HG02798 (cell line): ENCODE data around the gene PRDM16.
"Not testable (repeated sequence)": the region's sequence is repeated elsewhere in the genome, so short reads cannot be mapped to it uniquely, and the experiment has no call there.

Source experiments
- ATAC-seq: cut with Tn5 transposase; IDR thresholded peaks from one replicate; pipeline ENCODE4 v1.9.1; 2021; ENCODE audit warnings: mild to moderate bottlenecking; ENCODE audit not compliant: unreplicated experiment, poor library complexity

Gene PRDM16

DNA sequence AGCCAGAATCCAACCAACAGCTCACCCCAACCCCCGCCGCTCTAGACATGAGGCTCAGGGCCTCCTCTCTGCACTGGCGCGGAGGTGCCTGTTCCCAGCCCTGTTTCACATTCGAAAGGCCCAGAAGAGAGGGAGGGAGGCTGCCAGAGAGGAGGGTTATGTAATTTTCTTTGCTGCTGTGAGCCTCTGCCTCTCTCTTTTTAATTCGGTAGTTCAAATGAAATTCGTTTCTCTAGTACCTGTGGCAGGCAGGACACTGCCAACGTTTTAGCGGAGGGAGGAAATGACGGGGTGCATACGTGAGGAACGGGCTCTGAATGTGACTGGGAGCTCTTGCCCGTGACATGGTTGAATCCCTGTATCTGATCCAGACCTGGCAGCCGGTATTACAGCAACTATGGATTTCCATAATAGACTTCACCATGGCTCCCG lies 9.4 kb downstream of the PRDM16 start:
- no peak for ATAC-seq

DNA sequence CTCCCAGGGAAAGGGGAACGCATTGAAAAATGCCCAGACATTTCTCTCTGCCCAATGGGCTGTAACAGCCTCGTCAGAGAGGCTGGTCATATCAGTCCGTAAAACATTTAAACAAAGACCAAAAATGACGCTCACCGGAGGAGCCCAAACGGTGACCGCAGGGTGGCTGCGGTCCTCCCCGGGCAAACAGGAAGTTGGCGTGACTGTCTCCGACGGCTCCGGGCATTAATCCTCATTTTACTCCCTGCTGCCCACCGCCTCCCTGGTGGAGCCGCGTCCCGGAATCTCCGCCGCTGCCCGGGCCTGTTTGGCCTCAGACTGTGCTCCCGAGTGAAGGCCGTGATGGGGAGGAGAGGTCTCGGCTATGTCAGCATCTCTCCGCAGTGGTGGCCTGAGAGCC lies 9.9 kb downstream of the PRDM16 start:
- ATAC-seq = no peak

DNA sequence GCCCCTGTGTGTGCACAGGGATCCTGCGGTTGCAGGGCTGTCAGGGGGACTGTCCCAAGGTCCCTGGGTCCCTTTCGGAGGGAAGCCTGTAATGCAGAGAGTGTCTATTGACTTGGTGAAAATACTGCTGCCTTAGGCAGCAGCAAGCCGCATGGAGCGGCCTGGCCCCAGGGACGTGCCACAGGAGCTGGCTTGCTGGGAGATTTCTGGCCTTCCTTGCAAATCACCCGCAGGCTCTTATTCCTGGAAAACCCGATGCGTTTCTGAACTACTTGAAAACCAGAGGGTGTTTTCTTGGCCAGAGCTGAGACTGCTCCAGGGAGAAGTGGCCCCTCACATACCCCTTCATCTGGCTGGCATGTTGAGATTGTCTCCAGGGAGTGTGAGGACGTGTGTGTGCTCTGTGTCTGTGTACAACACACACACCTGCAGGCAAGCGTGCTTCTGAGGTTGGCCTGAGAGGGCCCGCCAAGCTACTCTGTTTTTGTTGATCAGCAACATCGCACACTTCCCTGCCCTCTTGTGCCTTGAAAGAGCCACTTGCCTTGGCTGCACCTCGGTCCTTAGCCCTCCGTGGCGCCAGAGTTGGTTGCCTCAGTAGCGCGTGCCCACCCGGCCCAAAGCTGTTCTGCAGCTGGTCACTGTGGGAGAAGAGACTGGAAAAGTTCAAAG lies 10.5 kb downstream of the PRDM16 start:
- ATAC-seq = no peak

DNA sequence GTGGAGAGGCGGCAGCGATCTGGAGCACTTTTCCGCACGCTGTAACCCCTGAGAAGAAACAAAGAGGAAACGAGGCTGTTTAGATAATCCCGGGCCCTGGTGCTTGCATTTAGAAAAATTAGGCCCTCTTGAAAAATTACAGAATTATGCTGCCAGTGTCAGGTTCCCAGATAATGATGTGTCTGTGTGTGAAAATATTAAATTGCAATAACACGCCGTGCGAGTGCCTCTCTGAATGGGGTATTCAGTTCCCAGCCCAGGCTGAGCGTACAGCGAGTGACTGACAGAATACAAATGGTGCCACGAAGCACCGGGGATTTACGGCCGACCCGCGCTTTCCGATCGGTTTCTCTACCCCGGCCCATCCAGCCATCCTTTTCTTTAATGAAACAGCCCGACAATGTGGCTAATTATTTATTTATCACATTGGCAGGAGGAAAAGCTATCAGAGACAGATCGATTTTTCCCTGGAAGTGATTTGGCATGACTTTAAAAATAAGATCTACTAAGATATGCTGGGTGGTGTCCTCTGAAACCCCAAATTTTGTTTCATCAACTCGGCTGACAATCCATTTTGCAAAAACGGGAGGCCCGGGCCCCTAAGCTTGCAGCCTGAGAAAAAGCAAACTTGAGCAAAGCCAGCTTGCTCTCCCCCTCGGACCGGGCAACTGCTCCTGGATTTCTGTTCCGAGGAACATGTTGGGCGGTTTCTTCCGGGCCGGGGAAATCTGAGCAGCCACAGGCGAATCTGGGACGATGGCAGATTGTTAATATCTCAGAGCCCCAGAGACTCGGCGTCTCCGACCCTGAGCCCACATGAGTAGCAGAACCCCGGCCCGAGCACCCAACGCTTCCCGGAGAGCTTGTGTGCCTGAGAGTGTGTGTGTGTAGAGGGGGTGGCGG lies 11.3 kb downstream of the PRDM16 start:
- ATAC-seq = no peak

DNA sequence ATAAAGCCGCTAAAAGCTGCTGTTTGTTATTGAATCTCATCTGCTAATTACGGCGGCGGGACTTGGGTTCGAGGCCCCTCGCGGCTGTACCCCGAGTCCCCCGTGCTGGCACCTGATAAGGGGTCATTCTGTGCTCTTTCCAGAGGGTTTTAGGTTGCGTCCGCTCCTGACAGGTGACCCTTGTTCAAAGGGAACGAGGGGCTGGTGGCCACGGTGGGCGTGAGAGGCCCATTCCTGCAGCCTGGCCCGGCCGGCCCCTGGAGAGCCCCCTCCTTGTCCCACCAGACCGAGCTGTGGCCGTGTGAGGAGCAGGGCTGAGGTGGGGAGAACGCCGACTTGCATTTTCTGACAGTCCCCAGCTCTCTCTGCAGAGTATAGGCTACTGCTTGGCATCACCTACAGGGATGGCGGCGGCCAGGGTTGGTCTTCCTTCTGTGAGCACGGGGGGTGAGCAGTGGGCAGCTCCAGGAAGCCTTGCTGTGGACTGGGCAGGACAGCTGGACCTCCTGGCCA lies 12.2 kb downstream of the PRDM16 start:
- ATAC-seq = no peak

DNA sequence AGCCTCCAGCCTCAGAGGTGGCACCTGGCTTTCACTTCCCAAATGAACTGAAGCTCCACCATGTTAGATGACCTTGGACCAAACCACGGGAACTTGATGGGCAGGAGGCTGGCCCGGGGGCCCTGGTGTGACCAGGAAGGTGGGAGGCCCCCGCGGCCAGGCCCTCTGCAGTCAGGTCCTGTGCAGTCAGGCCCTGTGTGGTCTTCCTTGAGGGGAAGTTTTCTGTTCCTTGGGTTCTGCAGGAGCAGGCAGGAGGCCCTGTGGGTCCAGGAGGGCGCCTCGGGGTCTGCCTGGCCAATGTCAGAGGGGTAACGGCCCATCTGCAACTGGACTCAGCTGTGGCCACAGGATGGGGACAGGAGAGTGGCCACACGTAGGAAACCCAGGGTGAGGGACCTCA lies 13.0 kb downstream of the PRDM16 start:
- ATAC-seq = no peak

DNA sequence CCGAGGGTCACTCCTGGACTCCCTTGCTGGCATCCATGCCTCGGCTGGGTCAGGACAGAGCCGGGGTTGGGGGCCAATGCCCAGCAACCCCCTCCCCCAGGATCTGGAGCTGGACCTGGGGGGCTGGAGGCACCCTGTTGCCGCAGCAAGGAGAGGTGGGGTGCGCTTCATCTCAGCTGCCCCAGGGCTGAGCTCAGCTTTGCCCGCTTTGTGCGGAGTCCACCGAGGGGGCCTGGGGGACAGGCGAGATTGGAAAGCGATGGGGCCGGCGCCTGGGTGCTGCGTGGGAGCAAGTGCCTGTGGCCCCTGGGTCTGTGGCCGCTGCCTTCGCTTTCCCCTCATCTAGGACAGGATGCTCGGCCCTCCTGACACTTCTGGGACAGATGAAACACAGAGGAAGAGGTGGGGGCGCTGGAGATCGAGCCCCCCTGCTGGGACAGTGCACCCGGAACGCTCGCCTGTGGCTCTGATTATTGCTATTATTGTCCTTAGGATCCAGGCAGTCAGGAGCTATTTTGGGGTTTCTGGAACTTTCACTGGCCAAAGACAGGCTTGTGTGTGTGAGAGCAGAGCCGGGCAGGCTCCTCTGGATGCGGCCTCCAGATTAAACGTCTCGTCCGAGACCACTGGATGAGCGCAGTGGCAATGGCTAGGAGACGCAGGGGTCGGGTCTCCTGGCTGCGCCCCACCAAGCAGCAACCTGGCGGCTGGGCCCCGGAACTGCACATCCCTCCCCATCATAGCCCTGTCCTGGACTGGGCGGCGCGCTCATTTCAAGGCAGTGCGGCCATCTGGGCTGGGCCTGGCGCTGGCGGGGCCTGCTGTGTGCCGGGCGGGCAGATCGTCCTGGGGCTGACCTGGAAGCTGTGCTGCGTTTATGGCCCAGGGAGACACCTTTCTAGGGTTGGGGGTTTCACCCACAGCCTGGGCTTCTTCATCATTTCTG lies 13.8 kb downstream of the PRDM16 start:
- ATAC-seq = no peak

DNA sequence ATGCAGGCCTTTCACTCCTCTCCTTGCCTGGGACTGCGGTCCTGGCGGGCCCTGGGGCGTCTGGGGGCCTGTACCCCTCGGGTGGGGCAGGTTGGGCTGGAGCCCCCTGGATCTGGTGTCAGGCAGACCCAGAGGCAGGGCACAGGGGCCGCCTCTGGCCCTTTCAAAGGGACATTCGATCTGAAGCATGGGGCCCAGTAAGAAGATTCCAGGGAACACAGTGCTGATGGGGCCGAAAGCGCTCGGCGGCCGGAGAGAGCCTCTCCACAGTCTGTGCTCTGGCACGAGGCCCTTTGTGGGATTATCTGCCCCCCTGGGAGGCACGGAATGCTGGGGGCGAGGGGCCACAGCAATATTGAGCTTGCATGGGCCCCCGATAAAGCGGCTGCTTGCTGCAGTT lies 15.2 kb downstream of the PRDM16 start:
- ATAC-seq = no peak

DNA sequence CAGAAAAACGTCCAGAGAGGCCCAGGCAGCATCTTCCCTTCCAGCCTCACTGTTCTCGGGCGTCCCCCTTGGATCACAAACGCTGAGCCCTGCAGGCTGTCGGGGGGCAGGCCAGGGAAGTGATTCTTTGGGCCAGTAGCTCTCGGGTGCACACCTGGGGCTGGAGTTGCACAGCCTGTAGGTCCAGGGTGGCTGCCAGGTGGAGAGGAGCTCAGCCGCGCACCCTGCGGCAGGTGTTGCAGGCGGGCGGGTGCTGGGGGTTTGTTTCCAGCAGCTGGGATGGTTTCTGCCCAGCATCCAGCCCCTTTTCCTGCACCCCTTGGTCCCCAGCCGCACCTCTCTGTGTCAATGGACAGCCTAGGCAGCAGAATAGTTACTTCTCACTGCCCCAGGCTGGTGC lies 15.7 kb downstream of the PRDM16 start:
- ATAC-seq = no peak

DNA sequence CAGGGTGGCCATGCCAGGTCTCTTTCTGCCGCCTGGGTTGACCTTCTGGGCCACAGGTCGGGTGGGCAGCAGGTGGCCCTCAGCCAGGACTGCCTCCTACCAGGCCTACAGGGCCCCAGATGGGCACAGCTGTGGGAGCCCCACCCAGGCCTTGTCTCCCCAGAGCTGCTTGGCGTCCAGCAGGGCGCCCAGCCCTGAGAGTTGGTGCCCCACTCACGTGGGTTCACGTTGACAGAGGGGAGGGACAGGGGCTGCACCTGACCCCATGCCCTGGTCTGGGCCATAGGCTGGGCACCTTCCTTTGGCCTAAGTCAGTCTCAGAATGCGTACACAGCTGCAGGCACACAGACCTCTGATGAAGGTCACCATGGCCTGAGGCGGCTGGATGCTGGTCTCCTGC lies 16.7 kb downstream of the PRDM16 start:
- ATAC-seq = no peak

DNA sequence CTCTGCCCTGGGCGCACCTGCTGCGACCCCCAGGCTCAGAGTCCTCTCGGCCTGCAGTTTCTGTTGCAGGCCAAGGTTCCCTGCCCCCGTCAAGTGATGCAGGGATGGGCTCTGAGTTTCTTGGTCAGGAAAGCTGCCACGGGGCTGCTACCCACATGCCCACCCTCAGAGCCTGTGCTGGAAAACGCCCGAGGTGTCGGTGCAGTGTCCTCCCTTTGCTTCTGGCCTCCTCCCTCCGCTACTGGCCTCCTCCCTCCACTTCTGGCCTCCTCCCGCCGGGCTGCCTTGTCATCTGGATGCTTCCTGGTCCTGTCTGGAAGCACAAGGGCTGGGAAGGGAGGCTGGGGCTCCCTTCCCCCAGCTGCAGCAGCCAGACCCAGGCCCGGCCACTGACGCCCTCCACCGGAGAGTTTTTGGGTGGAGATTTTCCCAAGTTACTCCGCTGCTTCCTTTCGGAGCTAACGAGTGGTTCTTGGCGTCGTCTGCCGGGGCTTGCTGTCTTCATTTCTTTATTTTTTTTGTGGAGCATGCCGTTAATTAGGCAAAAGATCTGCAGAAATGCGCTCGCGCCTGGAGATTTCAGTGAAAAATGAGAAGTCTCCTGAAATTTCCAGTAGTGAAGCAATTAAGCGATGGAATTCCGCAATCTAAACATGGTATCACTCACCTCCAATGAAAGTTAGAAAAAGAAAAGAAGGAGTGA lies 17.4 kb downstream of the PRDM16 start:
- ATAC-seq = no peak

DNA sequence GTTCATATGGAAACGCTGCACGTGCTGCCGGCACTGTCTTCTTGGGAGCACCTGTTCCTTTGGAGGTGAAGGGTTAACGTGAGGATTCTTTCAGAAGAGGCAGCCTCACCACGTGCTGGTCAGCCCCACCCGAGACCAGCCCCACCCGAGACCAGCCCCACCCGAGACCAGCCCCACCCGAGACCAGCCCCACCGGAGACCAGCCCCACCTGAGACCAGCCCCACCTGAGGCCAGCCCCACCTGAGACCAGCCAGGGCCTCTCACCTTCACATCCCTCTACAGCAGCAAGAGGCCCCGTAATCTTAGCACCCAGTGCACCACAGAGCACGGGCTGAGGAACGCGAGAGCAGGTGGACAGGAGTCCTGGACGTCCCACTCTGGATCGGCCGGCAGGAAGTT lies 18.0 kb downstream of the PRDM16 start:
- ATAC-seq = no peak

DNA sequence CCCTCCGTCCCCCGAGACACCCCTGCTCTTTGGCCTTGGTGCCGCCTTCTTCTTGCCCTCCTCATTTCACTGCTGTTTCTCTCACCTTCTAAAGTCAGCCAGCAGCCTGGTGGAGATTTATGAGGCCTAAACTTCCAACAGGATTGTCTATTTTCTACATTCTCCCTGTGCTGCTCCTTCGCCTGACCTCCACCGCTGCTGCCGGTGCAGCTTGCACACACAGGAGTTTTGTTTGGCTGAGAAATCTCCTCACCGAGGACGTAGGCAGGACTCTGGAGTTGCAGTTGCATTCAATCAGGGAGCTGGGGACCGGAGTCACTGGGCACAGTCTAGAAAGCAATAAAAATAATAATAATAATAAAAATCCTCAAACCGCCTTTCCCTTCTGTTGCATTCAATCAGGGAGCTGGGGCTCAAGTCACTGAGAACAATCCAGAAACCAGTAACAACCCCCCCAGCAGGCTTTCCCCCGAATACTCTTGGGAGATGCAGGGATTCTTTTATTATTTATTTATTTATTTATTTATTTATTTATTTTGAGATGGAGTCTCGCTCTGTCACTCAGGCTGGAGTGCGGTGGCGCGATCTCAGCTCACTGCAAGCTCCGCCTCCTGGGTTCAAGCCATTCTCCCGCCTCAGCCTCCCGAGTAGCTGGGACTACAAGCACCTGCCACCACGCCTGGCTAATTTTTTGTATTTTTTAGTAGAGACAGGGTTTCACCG lies 19.1 kb downstream of the PRDM16 start:
- not testable (repeated sequence) for ATAC-seq

DNA sequence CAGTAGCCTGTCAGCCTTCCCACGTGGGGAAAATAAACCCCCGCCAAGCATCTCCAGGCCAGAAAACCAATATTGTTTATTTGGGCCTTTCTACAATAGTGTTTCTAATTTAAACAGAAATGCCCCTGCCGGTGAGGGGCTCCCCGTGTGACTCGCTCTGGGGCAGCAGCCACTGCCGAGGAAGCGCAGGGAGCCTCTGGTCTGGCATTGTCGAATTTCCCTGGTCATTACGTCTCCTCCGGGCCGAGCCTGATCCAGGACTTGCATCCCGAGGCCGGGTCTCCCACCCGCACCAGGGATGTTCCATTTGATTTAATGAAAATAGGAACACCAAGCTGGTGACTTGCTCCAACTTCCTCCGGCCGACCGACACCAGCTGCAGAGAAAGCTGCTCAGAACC lies 20.5 kb downstream of the PRDM16 start:
- no peak for ATAC-seq

DNA sequence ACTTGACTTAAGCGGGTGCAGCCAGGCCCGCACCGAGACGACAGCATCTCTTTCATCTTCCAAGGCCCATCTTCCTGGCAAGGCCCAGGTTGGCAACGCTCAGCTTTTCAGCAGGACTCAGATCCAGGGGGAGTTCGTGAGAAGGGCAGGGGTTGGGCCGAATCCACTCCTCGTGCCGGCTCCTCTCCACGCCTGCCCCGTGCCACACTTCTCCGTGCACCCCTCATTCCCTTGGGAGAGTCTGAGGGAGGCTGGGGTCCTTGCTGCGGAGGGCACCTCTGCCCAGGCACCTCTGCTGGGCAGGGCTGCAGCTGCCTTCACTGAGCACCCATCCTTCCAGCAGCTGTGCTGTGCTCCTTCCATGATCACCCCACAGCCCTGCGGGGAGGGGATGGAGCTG lies 22.3 kb downstream of the PRDM16 start:
- no peak for ATAC-seq

DNA sequence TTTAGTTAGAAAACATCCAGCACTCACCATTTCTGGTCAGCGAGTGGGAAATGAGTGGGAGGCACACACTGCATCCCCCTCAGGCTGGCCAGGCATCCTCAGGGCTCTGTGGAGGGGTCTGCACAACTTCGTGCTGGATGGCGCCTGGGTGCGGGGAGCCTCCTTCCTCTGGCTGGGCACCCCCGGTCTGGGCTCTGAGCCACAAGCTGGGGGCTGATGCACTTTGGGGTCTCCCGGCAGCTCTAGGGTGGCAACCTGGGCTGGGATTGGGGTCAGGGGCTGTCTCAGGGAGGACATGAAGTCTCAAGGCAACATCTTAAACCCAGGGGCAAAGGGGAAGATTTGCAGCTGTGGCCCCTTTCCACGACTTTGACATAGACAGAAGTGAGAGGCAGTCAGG lies 23.5 kb downstream of the PRDM16 start:
- ATAC-seq = no peak

DNA sequence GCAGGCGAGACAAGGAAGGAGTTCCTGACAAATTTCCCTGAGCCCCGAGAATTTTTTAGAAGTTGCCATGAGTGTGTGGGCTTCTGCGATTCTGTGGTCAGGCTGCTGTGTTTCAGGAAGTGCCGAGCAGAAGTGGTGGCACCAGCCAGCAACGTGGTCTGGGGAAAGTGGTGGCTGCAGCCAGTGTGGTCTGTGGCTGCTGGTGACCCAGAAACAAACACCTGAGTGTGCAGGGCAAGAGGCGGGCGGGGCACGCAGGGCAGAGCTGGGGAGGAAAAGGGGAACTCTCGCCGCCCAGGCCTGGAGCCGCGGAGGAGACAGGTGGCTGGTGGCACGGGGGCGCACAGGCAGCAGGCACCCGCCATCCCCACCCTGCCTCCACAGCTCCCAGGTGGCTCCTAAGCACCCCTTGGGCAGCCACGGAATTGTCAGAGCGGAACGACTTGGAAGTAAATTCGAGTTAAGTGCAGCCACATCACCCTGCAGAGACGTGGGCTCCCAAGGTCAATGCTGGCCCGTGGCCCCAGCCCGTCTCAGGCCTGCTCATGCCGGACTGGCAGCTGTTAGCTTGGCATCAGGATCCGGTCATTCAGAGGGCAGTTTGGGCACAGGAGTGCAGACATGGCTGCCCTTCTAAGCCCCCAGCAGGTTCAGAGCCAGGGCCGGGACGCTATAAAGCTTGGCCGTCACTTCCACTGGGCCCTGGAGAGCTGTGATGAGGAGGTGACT lies 25.1 kb downstream of the PRDM16 start:
- ATAC-seq = no peak
